HG03342 (cell line): ENCODE results near the gene CHP1.
"Not testable (repeated sequence)": the region's sequence is repeated elsewhere in the genome, so short reads cannot be mapped to it uniquely, and the experiment has no call there.

ENCODE experiments used
- ATAC-seq: cut with Tn5 transposase; IDR thresholded peaks from one replicate; pipeline ENCODE4 v1.9.1; 2021; ENCODE audit warnings: mild to moderate bottlenecking, moderate library complexity; ENCODE audit not compliant: unreplicated experiment

CHP1 gene

GRCh38 chr15:41289953-41290352 lies 58.9 kb downstream of the CHP1 start:
- ATAC-seq, result no peak

- peak; percentile 74 for ATAC-seq
These were observed 60.1 kb downstream of the CHP1 start for GRCh38 chr15:41291065-41291631.

GRCh38 chr15:41292521-41292920 lies 61.5 kb downstream of the CHP1 start:
- no peak for ATAC-seq

GRCh38 chr15:41301139-41301538 lies 70.1 kb downstream of the CHP1 start:
- ATAC-seq, result not testable (repeated sequence)

GRCh38 chr15:41301587-41301986 lies 70.5 kb downstream of the CHP1 start:
- no peak for ATAC-seq

- ATAC-seq, result no peak
These were observed 73.2 kb downstream of the CHP1 start for GRCh38 chr15:41304149-41304770.

- ATAC-seq, result no peak
These were observed 76.6 kb downstream of the CHP1 start for GRCh38 chr15:41307679-41308078.

- no peak for ATAC-seq
These were observed 78.3 kb downstream of the CHP1 start for GRCh38 chr15:41309226-41309905.

- not testable (repeated sequence) for ATAC-seq
These were observed 89.8 kb downstream of the CHP1 start for GRCh38 chr15:41320805-41321330.

- ATAC-seq, result no peak
These were observed 92.5 kb downstream of the CHP1 start for GRCh38 chr15:41323611-41324010.

- ATAC-seq, result no peak
These were observed 100.2 kb downstream of the CHP1 start for GRCh38 chr15:41331281-41331680.
